ENCODE data around the gene NPC1L1.

- TF ChIP-seq JUN (CRISPR knock-in tag; IDR thresholded peaks at IDR 0.05), result no peak
- no peak for TF ChIP-seq ZNF629 (CRISPR knock-in tag; conservative IDR thresholded peaks at IDR 0.05)
- no peak for TF ChIP-seq ZNF710 (CRISPR knock-in tag; IDR thresholded peaks at IDR 0.05; ENCODE audit: borderline replicate concordance)
Observed at GRCh38 chr7:44581879-44582603, 40.9 kb upstream of the NPC1L1 start, which contains the start of gene TMED4.

All from HepG2 (cell line).